Measurements from ENCODE around the gene WDR47.
A peak's percentile ranks its signal among the peaks of the same experiment; 100 is the strongest.

WDR47 gene

GRCh38 chr1:109041621-109042468 is at the start of gene WDR47:
Gene WDR47, minus strand, starts transcription at chr1:109042102. Its CDS starts 18,590 bp downstream, at chr1:109023512.
- peaks cover 4% of the 10 kb centered on the region; the same call in 1 of the 2 replicates for H3K4me1 ChIP-seq (ENCODE audit: insufficient read depth, low read length)
- H3K9ac ChIP-seq (ENCODE audit: low read depth, low read length) = peak within 1 kb of the TSS; percentile 85
- no peaks in the 10 kb centered on the region for H3K36me3 ChIP-seq (ENCODE audit: insufficient read depth, low read length)

GRCh38 chr1:109091078-109091838 is 49.4 kb upstream of the WDR47 start:
- peak overlapping the region; percentile 98 for H3K9ac ChIP-seq (ENCODE audit: low read depth, low read length)
- H3K36me3 ChIP-seq (ENCODE audit: insufficient read depth, low read length) = no peaks in the 10 kb centered on the region
- no peaks in the 10 kb centered on the region for H3K9me3 ChIP-seq (ENCODE audit: control insufficient read depth, insufficient read depth, low read length)
- no peaks in the 10 kb centered on the region for H3K4me1 ChIP-seq (ENCODE audit: insufficient read depth, low read length)

More at GRCh38 chr1:109041621-109042468, at the start of gene WDR47:
- no peaks in the 10 kb centered on the region for H3K9me3 ChIP-seq (ENCODE audit: control insufficient read depth, insufficient read depth, low read length)

- H3K9me3 ChIP-seq (ENCODE audit: control insufficient read depth, insufficient read depth, low read length) = no peaks in the 10 kb centered on the region
- peak within 1 kb of the TSS; percentile 98 for H3K9ac ChIP-seq (ENCODE audit: low read depth, low read length)
- no peaks in the 10 kb centered on the region for H3K36me3 ChIP-seq (ENCODE audit: insufficient read depth, low read length)
- no peaks in the 10 kb centered on the region for H3K4me1 ChIP-seq (ENCODE audit: insufficient read depth, low read length)
Measured at GRCh38 chr1:109090196-109091077, 48.5 kb upstream of the WDR47 start, which contains the start of gene TMEM167B. Gene TMEM167B, plus strand, starts transcription at chr1:109090764. Its CDS starts 109 bp downstream, at chr1:109090873.

GRCh38 chr1:109089242-109090015 is 47.5 kb upstream of the WDR47 start:
- Histone ChIP-seq H3K36me3 (ENCODE audit: insufficient read depth, low read length) (no peaks in the 10 kb centered on the region), H3K9me3 (ENCODE audit: control insufficient read depth, insufficient read depth, low read length) (no peaks in the 10 kb centered on the region), H3K9ac (ENCODE audit: low read depth, low read length) (peak overlapping the region; percentile 98; the same call in 1 of the 2 replicates), H3K4me1 (ENCODE audit: insufficient read depth, low read length) (no peaks in the 10 kb centered on the region)

GRCh38 chr1:109084563-109085517 is 42.9 kb upstream of the WDR47 start:
- Histone ChIP-seq H3K4me1 (ENCODE audit: insufficient read depth, low read length) (peaks cover 12% of the 10 kb centered on the region; the same call in 1 of the 2 replicates), H3K9ac (ENCODE audit: low read depth, low read length) (no peak overlapping the region), H3K36me3 (ENCODE audit: insufficient read depth, low read length) (no peaks in the 10 kb centered on the region), H3K9me3 (ENCODE audit: control insufficient read depth, insufficient read depth, low read length) (no peaks in the 10 kb centered on the region)

GRCh38 chr1:109083923-109084322 is 42.0 kb upstream of the WDR47 start:
- no peaks in the 10 kb centered on the region for H3K9me3 ChIP-seq (ENCODE audit: control insufficient read depth, insufficient read depth, low read length)
- no peak overlapping the region for H3K9ac ChIP-seq (ENCODE audit: low read depth, low read length)
- H3K4me1 ChIP-seq (ENCODE audit: insufficient read depth, low read length) = peaks cover 12% of the 10 kb centered on the region; the same call in 1 of the 2 replicates
- H3K36me3 ChIP-seq (ENCODE audit: insufficient read depth, low read length) = no peaks in the 10 kb centered on the region

- no peaks in the 10 kb centered on the region for H3K9me3 ChIP-seq (ENCODE audit: control insufficient read depth, insufficient read depth, low read length)
- H3K4me1 ChIP-seq (ENCODE audit: insufficient read depth, low read length) = peaks cover 12% of the 10 kb centered on the region; the same call in 1 of the 2 replicates
- H3K36me3 ChIP-seq (ENCODE audit: insufficient read depth, low read length) = no peaks in the 10 kb centered on the region
- H3K9ac ChIP-seq (ENCODE audit: low read depth, low read length) = no peak overlapping the region
Measured at GRCh38 chr1:109083501-109083900, 41.6 kb upstream of the WDR47 start.

GRCh38 chr1:109080441-109081082 is 38.7 kb upstream of the WDR47 start:
- H3K4me1 ChIP-seq (ENCODE audit: insufficient read depth, low read length) = peaks cover 12% of the 10 kb centered on the region; the same call in 1 of the 2 replicates
- H3K9ac ChIP-seq (ENCODE audit: low read depth, low read length) = no peak overlapping the region
- H3K36me3 ChIP-seq (ENCODE audit: insufficient read depth, low read length) = no peaks in the 10 kb centered on the region
- H3K9me3 ChIP-seq (ENCODE audit: control insufficient read depth, insufficient read depth, low read length) = no peaks in the 10 kb centered on the region

GRCh38 chr1:109079240-109079622 is 37.3 kb upstream of the WDR47 start:
- no peak overlapping the region; the same call in 1 of the 2 replicates for H3K9ac ChIP-seq (ENCODE audit: low read depth, low read length)
- no peaks in the 10 kb centered on the region for H3K36me3 ChIP-seq (ENCODE audit: insufficient read depth, low read length)
- peaks cover 10% of the 10 kb centered on the region; the same call in 1 of the 2 replicates for H3K4me1 ChIP-seq (ENCODE audit: insufficient read depth, low read length)
- H3K9me3 ChIP-seq (ENCODE audit: control insufficient read depth, insufficient read depth, low read length) = no peaks in the 10 kb centered on the region

- Histone ChIP-seq H3K9ac (ENCODE audit: low read depth, low read length) (no peak overlapping the region), H3K36me3 (ENCODE audit: insufficient read depth, low read length) (no peaks in the 10 kb centered on the region), H3K9me3 (ENCODE audit: control insufficient read depth, insufficient read depth, low read length) (no peaks in the 10 kb centered on the region), H3K4me1 (ENCODE audit: insufficient read depth, low read length) (0 out of 2 replicates have a peak, but pooled peaks cover 4% of the 10 kb centered on the region)
Measured at GRCh38 chr1:109078317-109078716, 36.4 kb upstream of the WDR47 start.

- Histone ChIP-seq H3K4me1 (ENCODE audit: insufficient read depth, low read length) (0 out of 2 replicates have a peak, but pooled peaks cover 4% of the 10 kb centered on the region), H3K36me3 (ENCODE audit: insufficient read depth, low read length) (no peaks in the 10 kb centered on the region), H3K9ac (ENCODE audit: low read depth, low read length) (peak within 1 kb of the TSS; percentile 92)
Measured at GRCh38 chr1:109075531-109076490, 33.9 kb upstream of the WDR47 start, which contains the start of gene TAF13. Gene TAF13, minus strand, starts transcription at chr1:109076003. Its CDS starts 56 bp downstream, at chr1:109075947.

More at GRCh38 chr1:109075531-109076490, 33.9 kb upstream of the WDR47 start, which contains the start of gene TAF13:
- H3K9me3 ChIP-seq (ENCODE audit: control insufficient read depth, insufficient read depth, low read length) = no peaks in the 10 kb centered on the region
